ENCODE results near the gene AGPAT4.

AGPAT4 gene

DNA sequence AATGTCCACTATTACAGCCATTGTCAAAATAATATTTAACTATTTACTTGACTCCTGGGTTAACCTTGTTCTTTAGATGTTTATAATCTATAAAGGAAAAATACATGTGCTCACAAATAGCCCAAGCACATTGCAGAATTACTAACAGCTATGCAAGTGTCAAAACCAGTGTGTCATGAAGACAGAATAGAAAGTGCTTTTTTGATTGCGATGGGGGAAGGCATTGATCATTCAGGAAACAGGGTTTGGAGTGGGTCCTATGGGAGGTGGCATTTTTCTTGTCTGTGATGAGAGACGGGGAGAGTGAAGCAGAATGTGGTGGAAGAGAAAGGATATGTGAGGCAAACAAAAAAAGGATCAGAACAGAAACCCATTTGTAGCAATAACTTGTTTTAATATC is 1.0 kb upstream of the AGPAT4 start:
- TF ChIP-seq CTCF (IDR thresholded peaks at IDR 0.05; ENCODE audit: low read length) (no peak), EZH2 (IDR thresholded peaks at IDR 0.05; ENCODE audit: borderline replicate concordance, low read length) (no peak)
- Histone ChIP-seq H3K79me2 (ENCODE audit: insufficient read depth, low read length) (no peaks in the 10 kb centered on the region), H3K4me3 (ENCODE audit: low read depth, low read length, poor library complexity, severe bottlenecking) (no peak overlapping the region), H3K9me3 (ENCODE audit: low read length) (no peaks in the 10 kb centered on the region), H3K27me3 (ENCODE audit: insufficient read depth, low read length) (no peaks in the 10 kb centered on the region), H4K20me1 (ENCODE audit: insufficient read depth, low read length) (no peaks in the 10 kb centered on the region), H3K9ac (ENCODE audit: low read length) (no peak overlapping the region), H3K9me2 (ENCODE audit: low read depth, low read length) (no peaks in the 10 kb centered on the region), H3K27ac (ENCODE audit: low read depth, low read length, poor library complexity, severe bottlenecking) (no peak overlapping the region), H3K4me2 (ENCODE audit: low read length) (no peak overlapping the region), H3K36me3 (ENCODE audit: insufficient read depth, low read length) (no peaks in the 10 kb centered on the region), H3K4me1 (ENCODE audit: insufficient read depth, low read length, severe bottlenecking) (no peaks in the 10 kb centered on the region), H3F3A (ENCODE audit: insufficient read depth, low read length) (no peaks in the 10 kb centered on the region), H2AFZ (ENCODE audit: low read length) (no peak overlapping the region)

- Histone ChIP-seq H3F3A (ENCODE audit: insufficient read depth, low read length) (no peaks in the 10 kb centered on the region), H2AFZ (ENCODE audit: low read length) (no peak overlapping the region), H3K27ac (ENCODE audit: low read depth, low read length, poor library complexity, severe bottlenecking) (no peak overlapping the region), H3K36me3 (ENCODE audit: insufficient read depth, low read length) (no peaks in the 10 kb centered on the region), H3K27me3 (ENCODE audit: insufficient read depth, low read length) (no peaks in the 10 kb centered on the region), H3K9ac (ENCODE audit: low read length) (no peak overlapping the region), H4K20me1 (ENCODE audit: insufficient read depth, low read length) (no peaks in the 10 kb centered on the region), H3K4me3 (ENCODE audit: low read depth, low read length, poor library complexity, severe bottlenecking) (no peak overlapping the region), H3K9me2 (ENCODE audit: low read depth, low read length) (no peaks in the 10 kb centered on the region), H3K79me2 (ENCODE audit: insufficient read depth, low read length) (no peaks in the 10 kb centered on the region), H3K4me1 (ENCODE audit: insufficient read depth, low read length, severe bottlenecking) (no peaks in the 10 kb centered on the region), H3K9me3 (ENCODE audit: low read length) (no peaks in the 10 kb centered on the region), H3K4me2 (ENCODE audit: low read length) (no peak overlapping the region)
- TF ChIP-seq CTCF (IDR thresholded peaks at IDR 0.05; ENCODE audit: low read length) (no peak), EZH2 (IDR thresholded peaks at IDR 0.05; ENCODE audit: borderline replicate concordance, low read length) (no peak)
These were observed 612 bp upstream of the AGPAT4 start for GRCh38 chr6:161274488-161274858.

DNA sequence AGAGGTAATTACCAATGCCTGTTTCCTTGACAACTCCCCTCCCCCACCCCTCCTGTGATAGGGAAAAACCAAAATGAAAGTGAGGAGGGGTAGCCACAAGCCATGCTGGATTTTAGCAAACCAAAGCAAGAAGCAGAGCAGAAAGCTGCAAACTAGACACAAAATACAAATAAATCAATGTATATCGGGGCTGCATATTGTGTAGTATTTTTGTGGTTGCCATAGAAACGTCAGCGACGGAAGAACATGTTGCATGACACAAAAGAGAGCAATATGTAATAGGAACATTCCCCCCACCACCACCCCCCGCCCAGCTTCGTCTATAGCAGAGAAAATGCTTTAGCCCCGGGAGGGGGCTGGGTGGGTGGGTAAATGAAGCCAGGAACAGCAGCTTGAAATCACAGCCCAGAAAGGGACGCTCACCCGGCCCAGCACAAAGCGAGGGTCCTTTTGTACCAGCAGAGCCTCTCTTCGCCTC is 548 bp downstream of the AGPAT4 start:
- TF ChIP-seq EZH2 (IDR thresholded peaks at IDR 0.05; ENCODE audit: borderline replicate concordance, low read length) (no peak), CTCF (IDR thresholded peaks at IDR 0.05; ENCODE audit: low read length) (no peak)
- H3K27ac ChIP-seq (ENCODE audit: low read depth, low read length, poor library complexity, severe bottlenecking) = no peak overlapping the region
- H3K9me3 ChIP-seq (ENCODE audit: low read length) = no peaks in the 10 kb centered on the region
- no peak overlapping the region for H3K4me2 ChIP-seq (ENCODE audit: low read length)
- H3K4me1 ChIP-seq (ENCODE audit: insufficient read depth, low read length, severe bottlenecking) = no peaks in the 10 kb centered on the region
- no peaks in the 10 kb centered on the region for H3F3A ChIP-seq (ENCODE audit: insufficient read depth, low read length)
- no peaks in the 10 kb centered on the region for H3K36me3 ChIP-seq (ENCODE audit: insufficient read depth, low read length)
- no peak overlapping the region for H3K4me3 ChIP-seq (ENCODE audit: low read depth, low read length, poor library complexity, severe bottlenecking)
- no peak overlapping the region for H2AFZ ChIP-seq (ENCODE audit: low read length)
- no peaks in the 10 kb centered on the region for H3K27me3 ChIP-seq (ENCODE audit: insufficient read depth, low read length)
- H3K9me2 ChIP-seq (ENCODE audit: low read depth, low read length) = no peaks in the 10 kb centered on the region
- H4K20me1 ChIP-seq (ENCODE audit: insufficient read depth, low read length) = no peaks in the 10 kb centered on the region
- H3K79me2 ChIP-seq (ENCODE audit: insufficient read depth, low read length) = no peaks in the 10 kb centered on the region
- no peak overlapping the region for H3K9ac ChIP-seq (ENCODE audit: low read length)

Measured in OCI-LY1 (cell line).